SKM-1 treated with dmso at 0.1 percent for 144 hours (cell line): Measurements from ENCODE around the gene SYNM.
A peak's percentile ranks its signal among the peaks of the same experiment; 100 is the strongest.
"Not testable (repeated sequence)": the region's sequence is repeated elsewhere in the genome, so short reads cannot be mapped to it uniquely, and the experiment has no call there.

ENCODE experiments used
- DNase-seq: peaks from one replicate; lab custom pipeline; 2025; ENCODE audit not compliant: unreplicated experiment; lab: John Stamatoyannopoulos, UW

SYNM gene, protein sequence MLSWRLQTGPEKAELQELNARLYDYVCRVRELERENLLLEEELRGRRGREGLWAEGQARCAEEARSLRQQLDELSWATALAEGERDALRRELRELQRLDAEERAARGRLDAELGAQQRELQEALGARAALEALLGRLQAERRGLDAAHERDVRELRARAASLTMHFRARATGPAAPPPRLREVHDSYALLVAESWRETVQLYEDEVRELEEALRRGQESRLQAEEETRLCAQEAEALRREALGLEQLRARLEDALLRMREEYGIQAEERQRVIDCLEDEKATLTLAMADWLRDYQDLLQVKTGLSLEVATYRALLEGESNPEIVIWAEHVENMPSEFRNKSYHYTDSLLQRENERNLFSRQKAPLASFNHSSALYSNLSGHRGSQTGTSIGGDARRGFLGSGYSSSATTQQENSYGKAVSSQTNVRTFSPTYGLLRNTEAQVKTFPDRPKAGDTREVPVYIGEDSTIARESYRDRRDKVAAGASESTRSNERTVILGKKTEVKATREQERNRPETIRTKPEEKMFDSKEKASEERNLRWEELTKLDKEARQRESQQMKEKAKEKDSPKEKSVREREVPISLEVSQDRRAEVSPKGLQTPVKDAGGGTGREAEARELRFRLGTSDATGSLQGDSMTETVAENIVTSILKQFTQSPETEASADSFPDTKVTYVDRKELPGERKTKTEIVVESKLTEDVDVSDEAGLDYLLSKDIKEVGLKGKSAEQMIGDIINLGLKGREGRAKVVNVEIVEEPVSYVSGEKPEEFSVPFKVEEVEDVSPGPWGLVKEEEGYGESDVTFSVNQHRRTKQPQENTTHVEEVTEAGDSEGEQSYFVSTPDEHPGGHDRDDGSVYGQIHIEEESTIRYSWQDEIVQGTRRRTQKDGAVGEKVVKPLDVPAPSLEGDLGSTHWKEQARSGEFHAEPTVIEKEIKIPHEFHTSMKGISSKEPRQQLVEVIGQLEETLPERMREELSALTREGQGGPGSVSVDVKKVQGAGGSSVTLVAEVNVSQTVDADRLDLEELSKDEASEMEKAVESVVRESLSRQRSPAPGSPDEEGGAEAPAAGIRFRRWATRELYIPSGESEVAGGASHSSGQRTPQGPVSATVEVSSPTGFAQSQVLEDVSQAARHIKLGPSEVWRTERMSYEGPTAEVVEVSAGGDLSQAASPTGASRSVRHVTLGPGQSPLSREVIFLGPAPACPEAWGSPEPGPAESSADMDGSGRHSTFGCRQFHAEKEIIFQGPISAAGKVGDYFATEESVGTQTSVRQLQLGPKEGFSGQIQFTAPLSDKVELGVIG (N-terminal part only)

DNA sequence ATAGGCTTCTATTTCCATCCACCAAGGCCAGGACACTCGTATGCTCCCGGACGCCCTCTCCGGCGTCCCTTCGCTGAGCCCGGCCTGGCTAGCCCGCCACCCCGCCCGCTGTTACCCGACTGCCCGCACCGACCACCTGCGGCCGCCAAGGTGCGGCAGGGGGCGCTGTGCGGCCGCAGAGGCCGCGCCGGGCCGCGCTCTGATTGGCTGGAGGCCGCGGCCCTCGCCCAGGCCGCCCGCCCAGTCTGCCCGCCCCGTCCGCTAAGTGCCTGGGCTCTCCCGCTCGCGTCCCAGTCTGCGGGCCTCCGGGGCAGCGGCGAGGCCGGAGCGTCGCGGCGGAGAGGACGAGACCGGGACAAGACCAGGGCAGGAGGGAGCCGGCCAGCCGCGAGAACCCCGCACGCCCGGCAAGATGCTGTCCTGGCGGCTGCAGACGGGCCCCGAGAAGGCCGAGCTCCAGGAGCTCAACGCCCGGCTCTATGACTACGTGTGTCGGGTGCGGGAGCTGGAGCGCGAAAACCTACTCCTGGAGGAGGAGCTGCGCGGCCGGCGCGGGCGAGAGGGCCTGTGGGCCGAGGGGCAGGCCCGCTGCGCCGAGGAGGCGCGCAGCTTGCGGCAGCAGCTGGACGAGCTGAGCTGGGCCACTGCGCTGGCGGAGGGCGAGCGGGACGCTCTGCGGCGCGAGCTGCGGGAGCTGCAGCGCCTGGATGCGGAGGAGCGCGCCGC, at the start of gene SYNM:
TSS of gene SYNM (plus strand) at position 293 of the 726 bp plus-strand sequence. CDS start at position 413, 120 bp downstream.
- peak; percentile 81 for DNase-seq

DNA sequence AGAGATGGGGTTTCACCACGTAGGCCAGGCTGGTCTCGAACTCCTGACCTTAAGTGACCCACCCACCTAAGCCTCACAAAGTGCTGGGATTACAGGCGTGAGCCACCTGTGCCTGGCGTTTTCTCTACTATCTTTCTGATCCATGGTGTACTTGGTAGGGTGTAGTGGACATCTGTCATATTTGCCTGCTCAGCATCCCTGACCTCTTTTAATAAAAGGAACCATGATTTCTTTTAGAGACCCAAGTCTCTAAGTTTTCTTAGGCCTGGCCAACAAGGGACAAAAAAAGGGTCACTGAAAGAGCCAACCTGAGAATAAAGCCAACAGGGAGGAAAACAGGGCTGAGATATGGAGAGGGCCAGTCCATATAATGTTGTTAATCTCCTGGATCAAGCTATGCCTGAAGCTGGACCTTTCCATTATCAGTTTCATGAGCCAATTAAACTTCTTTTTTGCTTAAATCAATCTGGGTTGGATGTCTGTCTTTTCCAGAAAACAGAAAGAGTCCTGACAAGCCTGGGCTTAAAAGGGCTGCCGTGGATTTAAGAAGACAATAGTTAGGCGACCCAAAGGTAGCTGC, 49.2 kb upstream of the SYNM start:
- no peak for DNase-seq

DNA sequence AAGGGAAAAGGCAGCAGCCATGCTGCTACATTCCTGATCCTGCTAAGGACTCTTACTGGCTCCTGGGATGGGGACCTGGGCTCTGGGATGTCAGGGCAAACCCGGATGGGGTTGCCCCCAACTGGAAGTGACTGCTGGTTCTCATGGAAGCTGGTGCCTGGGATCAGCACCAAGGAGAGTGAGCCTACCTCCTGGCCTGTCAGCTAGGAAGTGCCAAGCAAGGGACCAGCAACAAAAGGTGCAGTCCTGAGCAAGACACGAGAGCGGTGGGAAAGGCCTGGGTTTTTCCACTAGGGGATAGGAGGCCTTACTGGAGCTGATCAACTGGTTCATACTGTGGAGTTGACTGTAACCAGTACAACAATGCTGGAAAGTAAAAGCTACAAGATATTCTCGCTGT, 47.9 kb upstream of the SYNM start:
- DNase-seq, result no peak

DNA sequence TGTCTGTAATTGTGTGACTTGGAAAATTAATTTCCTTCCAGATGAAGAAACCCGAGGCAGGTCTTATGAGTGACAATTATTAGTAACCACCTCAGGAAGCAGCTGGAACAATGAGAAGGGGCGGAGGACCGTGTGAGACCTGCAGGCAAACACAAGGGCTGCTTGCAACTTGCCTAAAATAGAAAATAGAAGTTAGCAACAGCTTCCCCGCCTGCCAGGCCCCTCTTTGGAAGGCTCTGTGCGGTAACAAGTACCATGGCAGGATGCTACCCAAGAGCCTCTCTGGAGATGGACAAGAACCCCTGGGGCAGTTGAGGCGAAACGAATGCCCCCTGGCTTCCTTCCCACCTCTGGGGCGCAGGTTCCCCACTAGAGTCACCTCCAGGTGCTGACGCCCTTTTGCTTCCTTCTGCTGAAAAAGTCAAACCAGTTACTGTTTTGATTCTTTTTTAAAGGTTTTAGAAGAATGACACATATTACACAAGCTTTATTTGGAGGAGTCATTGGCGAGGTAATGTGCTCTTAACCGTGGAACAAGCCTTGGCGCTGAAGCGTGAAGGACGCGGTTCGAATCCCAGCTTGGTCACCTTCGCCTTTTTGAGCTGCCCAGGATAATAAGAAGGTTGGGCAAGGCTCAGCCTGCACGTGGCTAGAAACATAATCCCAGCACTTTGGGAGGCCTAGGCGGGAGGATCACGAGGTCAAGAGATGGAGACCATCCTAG, 47.0 kb upstream of the SYNM start:
- DNase-seq, result peak; percentile 18

DNA sequence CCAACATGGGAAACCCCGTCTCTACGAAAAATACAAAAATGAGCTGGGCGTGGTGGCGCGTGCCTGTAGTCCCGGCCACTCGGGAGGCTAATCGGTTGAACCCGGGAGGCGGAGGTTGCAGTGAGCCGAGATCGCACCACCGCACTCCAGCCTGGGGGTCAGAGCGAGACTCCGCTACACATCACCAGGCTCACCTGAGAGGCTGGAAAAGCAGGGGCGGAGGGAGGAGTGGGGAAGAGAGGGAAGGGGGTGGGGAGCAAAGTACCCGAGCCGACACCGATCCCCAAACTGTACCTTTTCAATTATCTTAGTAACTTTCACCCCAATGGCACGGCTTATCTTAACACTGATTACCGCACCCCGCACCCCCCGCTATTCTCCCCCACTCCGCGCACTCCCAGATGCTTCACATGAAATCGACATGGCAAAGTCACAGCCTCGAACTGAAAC, 46.4 kb upstream of the SYNM start:
- DNase-seq, result no peak

DNA sequence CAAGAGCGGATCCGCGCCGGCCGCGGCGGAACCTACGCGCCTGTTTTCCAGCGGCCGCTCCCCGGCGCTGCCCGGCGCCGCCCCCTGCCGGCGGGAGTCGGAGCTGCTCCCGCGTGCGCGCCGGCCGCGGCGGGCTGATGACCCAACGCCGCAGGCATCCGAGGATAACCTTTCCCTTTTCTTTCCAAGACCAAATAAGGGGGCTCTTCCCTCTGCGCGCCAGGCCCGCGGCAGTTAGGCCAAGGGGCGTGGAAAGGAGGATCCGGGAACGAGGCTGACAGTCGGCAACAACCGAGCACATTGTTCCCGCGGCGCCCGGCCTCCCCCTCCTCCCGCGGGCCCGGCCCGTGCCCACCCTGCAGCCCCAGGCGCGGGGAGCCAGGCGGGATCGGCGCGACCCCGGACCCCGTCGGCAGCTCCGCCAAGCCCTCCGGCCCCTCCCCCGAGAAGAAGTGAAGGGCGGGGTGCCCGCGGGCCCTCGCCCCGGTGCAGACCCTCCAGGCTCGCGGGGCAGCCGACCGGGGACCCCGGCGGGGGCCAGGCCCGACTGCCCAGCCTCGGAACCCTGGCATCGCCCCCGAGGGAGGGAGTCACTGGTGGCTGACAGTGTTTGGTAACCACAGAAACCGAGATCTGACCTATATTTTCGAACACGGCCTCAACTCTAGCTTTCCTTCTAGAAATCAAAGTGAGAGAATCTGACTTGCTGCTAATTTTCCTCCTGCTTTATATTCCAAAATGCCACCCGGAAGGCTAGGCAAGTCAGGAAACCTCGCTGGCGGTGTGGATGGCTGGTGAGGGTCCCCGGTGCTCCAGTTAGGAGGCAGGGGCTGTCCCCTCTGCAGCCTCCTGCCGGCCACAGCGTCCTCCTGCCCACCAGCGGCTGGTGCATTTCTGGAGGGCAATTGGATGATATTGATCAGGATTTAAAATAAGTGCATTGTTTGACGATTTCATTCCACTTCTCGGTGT, 45.6 kb upstream of the SYNM start:
- peak; percentile 41 for DNase-seq

DNA sequence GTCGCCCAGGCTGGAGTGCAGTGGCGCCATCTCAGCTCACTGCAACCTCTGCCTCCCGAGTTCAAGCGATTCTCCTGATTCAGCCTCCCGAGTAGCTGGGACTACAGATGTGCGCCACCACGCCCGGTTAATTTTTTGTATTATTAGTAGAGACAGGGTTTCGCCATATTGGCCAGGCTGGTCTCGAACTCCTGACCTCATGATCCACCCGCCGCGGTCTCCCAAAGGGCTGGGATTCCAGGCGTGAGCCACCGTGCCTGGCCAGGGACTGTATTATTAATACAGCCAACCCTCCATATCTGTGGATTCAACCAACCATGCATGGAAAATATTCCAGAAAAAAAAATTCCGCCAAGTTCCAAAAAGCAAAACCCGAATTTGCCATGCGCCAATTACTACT, 44.7 kb upstream of the SYNM start:
- DNase-seq, result not testable (repeated sequence)

DNA sequence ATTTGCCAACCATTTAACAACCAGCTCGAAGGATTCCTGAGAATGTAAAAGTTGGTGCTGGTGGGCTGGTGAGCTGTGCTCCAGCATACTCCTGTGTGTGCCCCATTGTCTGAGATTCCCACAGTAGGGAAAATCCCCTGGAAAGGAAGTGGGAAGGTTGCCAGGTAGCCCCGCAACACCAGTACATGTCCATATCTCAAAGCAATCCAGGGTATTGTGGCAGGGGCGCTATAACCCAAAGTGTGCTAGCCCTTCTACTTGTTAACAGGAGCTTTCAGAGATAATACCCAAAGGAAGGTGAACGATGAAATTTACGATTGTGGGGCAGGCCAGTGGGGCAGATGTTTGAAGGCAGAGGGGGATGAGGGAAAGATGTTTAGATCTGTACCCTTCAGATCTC, 42.7 kb upstream of the SYNM start:
- DNase-seq, result no peak

DNA sequence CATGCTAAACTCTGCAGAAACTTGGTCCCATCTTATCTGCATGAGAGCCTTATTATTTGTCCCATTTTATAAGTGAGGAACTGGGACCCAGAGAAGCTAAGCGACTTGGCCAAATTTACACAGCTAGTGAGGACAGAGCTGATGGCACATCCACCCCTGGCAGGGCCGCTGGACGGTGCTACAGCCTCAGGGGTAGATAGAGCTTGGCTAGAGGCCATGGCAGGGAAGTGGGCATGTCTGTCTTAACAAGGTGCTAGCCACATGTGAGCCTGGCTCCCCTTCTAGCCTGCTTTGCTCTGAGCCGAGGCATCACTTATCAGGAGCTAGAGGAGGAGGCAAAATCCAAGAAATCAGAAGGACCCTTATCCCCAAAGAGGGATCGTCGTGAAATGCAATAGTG, 36.7 kb upstream of the SYNM start:
- no peak for DNase-seq

DNA sequence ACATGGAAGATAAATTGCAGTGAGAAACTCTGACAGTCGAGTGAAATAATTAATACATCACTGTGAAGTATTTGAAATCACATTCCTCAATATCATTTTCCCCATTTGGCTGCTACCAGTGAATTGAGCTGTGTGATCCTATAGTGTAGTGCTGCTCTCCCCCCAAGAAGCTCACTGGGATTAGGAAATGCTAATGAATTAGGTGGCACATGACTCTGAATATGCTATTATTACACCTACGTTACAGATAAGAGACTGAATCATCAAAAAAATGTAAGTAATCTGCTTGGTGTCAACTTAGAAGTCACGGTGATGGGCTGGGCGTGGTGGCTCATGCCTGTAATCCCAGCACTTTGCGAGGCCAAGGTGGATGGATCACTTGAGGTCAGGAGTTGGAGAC, 34.7 kb upstream of the SYNM start:
- DNase-seq, result no peak

DNA sequence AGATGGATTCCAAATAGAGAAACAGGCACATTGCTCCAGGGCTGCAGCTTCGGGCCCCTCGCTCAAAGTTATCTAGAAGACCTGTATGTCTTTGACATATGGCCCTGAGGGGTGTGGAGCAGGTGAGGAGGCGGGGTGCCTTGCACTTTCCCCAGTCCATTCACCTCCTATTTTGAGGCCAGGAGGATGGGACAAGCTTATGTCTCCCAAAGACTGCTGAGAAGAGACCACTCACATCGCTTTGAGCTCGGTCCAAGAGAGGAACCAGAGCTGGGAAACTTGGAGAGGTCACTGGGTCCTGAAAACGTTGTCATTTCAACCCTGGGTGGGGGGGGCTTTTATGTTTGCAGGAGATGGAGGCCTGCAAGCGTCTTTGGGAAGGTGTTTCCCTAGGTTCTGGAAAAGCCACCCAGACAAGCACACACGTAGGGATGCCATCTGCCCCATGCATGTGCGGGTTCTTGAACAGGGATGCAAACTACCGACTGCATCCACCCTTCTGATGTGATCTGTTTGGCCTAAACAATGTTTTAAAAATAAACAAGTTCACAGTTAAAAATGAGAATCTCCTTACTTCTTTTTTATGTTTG, 33.7 kb upstream of the SYNM start:
- no peak for DNase-seq

DNA sequence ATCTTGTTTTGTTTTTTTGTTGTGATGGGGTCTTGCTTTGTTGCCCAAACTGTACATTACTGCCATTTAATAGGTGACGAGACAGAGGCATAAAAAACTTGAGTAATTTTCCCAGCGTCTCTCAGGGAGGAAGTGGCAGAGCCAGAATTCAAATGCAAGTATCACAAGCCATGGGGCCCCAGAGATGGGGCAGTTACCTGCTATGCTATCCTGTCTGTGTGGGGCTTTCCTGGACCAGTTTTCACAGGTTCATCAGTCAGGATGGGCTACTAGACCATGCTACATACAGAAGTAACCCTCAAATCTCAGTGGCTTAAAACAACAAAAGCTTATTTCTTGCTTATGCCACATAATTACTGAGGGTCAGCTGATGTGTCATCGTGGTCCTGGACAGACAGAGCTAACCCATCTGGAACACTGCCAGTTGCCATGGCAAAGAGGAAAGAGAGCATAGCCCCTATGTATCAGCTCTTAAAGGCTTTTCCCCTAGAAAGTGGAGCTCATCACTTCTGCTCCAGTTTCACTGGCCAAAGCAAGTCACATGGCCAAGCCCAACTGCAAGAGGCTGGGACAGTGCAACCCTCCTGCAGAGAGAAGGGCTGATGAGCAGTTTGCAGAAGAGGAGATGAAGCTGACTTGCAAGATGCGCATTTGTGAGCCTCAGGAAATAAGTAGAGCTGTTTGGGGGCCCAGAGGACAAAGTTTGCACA, 31.7 kb upstream of the SYNM start:
- DNase-seq, result no peak

DNA sequence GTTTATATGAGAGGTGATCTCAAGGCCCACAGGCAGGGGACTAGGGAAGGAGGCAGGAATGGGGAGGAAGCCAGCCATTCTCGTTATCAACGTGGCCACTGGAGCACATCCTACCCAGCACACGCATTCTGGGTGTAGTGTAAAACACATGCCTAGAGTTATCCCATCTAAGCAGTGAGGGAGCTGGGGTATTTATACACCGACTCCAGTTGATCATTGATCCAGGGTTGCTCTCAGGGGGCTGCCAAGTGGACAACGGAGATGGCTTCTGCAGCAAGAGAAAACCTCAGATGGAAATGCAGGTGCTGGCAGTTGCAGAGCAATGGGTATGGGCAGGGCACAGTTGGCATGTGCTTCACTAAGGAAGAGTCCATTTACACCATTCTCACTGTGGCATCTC, 30.4 kb upstream of the SYNM start:
- DNase-seq, result no peak

DNA sequence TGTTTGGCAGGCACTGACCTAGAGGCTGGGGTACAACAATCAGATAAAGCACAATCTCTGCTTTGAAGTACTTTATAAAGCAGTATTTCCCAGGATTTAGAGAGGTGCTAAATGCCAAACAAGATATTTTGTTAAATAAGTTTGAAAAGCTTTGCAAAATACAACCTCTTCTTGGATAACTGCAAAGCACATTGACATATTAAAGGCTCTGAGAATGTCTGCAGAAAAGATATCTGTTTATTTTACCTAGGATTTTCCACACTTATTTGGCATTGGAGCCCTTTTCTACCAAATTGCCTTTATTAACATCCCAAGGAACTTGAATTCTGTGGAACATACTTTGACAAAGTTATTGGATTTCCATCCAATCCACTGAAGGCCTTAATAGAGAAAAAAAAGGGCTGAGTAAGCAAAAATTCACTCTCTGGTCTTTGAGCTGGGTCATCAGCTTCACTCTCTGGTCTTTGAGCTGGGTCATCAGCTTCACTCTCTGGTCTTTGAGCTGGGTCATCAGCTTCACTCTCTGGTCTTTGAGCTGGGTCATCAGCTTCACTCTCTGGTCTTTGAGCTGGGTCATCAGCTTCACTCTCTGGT, 29.7 kb upstream of the SYNM start:
- DNase-seq, result not testable (repeated sequence)

DNA sequence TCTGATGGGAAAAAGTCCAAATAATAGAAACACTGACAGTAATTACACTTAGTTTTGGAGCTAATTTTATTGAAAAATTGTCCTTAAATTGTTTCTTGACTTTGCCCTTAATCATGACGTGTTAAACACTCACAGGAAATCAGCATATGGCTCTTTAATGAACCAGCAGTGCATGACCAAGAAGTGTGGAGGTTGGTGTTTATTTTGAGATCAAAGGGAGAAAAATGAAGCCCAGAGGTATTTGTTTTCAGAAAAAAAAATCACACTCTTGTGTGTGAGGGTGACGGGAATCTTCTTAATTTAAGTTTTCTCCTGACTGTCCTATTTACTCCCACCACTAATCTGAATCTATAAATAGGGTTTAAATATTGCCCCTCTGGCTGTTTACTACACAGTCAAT, 28.8 kb upstream of the SYNM start:
- no peak for DNase-seq

DNA sequence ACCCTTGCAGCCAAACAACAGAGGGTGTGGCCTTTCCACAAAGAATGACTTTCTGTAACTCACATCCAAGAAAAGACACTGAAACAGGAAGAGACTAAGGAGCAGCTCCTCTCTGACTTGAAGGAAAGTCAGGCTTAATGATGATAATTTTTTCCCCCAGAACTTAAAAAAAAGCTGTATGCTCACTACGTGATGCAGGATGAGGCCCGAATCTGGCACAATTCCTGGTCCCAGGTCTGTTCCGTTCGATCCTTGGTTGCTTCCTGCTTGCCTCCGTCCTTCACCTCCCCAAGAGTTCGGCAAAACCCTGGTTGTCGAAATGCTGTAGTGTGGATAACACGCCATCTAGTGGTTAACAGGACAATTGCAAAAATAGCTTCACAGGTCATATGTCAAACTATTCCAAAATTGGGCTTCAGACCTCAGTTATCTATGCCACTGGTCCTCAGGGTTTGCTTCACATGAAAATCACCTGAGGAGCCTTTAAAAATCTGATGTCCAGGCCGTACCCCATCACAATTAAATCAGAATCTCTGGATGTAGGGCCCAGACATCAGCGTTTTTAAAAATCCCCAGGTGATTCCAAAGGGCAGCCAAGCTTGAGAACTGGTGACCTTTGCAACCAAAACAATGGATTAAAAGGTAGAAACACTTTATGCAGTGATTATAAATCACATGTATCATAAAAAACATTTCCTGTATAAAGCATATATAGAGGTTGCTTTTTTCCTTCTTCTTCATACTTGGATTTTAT, 28.1 kb upstream of the SYNM start:
- peak; percentile 88 for DNase-seq
